NCI-H526 treated with DMSO at 0.1 percent for 48 hours (cell line): ENCODE data around the gene TUBE1.
A peak's percentile ranks its signal among the peaks of the same experiment; 100 is the strongest.
"Not testable (repeated sequence)": the region's sequence is repeated elsewhere in the genome, so short reads cannot be mapped to it uniquely, and the experiment has no call there.

ENCODE experiments used
- DNase-seq: peaks from one replicate; lab custom pipeline; 2025; lab: John Stamatoyannopoulos, UW

TUBE1 gene, protein sequence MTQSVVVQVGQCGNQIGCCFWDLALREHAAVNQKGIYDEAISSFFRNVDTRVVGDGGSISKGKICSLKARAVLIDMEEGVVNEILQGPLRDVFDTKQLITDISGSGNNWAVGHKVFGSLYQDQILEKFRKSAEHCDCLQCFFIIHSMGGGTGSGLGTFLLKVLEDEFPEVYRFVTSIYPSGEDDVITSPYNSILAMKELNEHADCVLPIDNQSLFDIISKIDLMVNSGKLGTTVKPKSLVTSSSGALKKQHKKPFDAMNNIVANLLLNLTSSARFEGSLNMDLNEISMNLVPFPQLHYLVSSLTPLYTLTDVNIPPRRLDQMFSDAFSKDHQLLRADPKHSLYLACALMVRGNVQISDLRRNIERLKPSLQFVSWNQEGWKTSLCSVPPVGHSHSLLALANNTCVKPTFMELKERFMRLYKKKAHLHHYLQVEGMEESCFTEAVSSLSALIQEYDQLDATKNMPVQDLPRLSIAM

DNA sequence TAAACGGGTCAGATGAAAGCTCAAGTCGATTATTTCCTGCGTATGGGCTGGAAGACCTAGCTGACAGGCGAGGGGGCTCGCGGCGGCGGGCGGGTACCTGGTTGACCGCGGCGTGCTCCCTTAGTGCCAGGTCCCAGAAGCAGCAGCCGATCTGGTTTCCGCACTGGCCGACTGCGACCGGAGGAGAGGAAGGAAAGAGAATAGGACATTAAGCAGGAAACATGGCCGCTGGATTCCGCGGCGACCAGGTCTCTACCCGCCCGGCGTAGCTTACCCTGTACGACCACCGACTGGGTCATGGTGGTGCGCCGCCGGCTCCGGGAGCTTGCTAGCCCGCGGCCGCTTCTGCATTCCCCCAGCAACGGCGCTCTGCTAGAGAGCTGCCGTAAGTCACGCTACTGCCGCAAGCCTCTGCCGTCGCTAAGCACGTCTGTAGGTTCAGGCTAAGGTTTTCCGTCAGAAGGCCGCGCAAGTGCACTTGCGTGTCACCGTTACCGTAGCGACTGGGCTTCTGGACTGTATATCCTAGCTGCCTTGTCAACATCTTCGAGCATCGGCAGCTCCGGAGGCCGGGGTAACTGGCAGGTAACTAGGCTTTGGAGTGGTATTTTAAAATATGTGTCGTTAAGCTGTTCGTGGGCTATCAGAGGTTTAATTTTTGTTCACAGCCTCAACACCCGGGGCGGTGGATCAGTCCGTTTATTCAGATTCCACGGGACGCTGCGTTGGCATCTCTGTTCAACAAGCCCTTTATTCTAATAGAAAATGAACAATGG, at the start of gene TUBE1, which contains the start of gene FAM229B:
Gene TUBE1 (minus strand): TSS at position 347 of the 776 bp plus-strand sequence. CDS start 48 bp downstream, at position 299.
Gene FAM229B (plus strand): TSS at position 456 of the 776 bp plus-strand sequence. CDS start 11,693 bp downstream, outside the sequence.
- peak; percentile 92 for DNase-seq

DNA sequence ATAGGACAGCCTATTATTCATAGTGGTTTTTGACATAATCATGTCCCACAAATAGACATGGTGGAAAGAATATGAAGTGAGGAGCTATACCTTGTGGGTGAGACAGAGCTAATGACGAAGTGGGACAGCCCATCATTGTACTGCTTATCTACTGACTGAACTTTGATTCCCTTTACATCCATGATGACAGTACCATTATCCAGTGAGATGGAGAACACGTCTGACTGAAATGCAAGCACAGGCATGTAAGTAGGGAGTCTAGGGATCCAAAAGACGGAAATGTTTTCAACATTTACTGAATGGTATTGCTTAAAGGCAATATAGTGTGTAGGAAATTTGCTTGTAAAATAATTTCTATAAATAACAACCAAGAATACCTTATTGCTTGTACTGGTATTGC, 43.6 kb upstream of the TUBE1 start:
- no peak for DNase-seq

DNA sequence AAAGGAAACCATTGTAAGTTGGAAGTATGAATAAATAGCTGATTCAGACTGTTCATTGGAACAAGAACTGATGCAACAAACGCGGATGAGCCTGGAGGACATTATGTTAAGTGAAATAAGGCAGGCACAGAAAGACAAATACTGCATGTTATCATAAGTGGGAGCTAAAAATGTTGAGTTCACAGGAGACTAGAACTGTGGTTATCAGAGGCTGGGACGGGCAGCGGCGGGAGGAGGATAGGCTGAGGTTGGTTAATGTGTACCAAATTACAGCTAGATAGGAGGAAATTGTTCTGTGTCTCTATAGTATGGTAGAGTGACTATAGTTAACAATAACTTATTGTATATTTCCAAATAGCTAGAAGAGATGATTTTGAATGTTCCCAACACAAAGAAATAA, 40.9 kb upstream of the TUBE1 start:
- no peak for DNase-seq

DNA sequence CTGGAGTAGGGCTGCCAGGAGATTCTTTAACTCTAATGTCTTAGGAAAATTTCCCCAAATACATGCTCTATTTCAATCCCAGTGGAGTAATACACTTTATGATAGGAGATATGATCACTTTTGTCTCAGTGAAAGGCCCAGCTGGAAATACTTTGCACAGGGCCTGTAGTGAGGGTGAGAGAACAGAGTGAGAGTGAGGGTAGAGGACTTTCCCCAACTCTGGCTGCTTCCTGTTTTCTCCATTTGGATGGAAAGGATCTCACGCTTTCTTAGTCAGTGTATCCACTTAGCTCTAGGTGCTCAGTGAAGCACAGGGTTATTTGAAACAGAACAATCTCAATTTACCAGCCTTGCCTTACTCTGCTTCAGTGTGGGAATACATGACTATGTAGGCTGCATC, 36.7 kb upstream of the TUBE1 start:
- DNase-seq = no peak

DNA sequence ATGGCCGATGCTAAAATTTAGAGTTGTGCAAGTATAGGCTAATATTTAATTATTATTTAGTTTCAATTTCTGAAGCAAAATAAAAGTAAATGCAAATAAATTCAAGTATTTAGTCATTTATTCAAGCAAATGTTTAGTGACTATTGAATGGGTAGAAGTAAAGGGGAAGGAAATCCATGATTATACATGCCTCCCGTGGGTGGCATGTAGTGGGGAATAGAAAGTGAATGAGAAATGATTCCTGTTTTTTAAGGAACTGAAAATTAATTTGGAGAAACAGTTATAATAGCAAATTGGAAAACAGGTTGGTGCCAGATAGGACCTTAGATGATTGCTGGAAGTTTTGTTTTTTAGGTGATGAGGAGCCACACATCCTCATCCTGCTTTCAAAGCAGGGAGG, 35.5 kb upstream of the TUBE1 start:
- no peak for DNase-seq

DNA sequence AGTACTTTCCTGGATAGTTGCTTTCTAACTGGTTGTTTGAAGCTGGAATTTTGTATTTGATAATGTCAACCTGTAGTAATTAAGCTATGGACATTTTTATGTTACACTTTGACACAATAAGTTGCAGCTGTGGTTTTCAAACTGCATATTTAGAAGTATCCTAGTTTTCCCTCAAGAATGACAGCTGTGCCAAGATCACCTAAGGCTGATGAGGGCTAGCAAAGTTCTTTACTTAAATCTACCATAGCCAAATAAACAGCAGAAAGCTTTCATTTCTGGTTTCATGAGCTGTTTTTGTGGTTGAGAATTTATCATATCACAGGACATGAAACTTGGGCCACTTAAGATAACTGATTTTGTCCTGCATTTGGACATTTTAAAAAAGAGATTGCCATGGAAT, 30.8 kb upstream of the TUBE1 start:
- no peak for DNase-seq

DNA sequence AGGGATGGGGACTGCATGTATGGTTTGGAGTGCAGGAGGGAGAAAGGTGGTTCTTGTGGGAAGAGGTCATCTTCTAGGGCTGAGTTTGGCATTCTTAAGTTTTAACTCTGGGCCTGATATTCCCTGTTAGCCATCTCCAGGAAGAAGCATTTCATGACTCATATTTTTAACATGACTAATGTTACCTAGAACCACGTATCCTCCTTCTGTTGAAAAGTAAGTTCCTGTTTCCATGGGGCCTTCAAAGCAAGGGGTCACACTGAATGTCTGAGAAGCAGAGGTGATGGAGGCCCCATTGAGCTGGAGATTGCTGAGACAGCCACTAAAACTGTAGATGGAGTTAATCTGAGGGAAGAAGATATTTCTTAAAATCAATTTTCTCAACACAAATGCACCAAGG, 30.3 kb upstream of the TUBE1 start:
- no peak for DNase-seq

DNA sequence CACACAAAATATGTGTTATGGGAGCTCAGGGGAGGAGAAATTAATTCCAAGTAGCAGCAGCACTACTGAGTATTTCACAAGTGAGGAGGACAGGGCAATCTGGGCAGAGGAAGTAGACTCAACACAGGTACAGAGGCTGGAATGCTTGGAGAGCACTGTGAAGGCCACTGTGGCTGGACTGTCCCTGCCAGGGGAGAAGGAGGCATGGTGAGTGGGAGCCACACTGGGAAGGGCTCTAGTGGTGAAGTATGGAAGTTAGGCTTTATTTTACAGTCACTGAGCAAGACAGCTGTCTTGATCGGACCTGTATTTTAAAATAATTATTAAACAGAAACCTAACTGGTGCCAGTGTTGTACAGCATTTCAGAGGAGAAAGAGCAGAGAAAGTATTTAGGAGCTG, 28.9 kb upstream of the TUBE1 start:
- DNase-seq = no peak

DNA sequence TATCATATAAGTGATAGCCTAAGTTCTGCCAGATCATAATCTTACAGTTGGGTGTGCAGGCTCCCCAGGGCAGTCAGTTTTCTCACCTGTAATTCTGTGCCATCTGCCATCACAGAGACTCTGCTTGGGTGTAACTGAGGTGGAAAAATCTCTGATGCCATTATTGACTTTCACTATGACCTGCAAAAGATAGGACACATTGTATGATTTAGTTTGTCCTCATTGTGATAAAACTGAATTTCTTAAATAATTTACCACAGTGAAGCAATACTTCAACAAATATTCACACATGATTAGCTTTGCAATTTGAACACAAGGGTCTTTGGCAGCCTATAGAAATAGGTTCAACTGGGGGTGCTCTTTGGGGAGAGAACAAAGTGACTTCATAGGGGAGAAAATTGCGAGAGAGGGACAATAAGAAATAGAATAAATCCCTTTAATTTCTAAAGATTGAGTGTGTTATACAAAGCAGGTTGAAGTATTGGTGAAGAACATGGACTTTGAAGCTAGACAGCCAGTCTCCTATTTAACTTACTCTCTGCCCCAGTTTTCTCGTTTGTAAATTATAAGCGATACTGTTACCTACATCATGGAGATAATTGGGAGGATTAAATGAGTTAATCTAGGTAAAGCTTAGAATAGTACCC, 27.4 kb upstream of the TUBE1 start:
- DNase-seq = no peak

DNA sequence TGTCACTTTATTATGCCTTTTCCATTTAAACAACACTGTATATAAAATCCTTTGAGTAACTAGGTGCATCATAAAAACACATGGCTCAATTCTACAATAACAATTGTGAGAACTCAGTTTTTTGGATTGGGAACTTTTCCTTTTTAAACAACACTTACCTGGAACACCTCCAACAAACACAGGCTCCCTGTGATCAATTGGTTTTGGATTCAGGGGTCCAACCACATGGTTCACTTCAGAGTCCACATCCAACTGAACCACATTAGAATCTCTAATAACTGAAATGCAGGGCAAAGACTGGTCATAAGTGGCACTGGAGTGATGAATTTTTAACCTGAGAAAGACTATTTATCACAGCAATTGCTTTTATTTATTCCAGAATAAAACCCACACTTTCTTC, 26.6 kb upstream of the TUBE1 start:
- no peak for DNase-seq

DNA sequence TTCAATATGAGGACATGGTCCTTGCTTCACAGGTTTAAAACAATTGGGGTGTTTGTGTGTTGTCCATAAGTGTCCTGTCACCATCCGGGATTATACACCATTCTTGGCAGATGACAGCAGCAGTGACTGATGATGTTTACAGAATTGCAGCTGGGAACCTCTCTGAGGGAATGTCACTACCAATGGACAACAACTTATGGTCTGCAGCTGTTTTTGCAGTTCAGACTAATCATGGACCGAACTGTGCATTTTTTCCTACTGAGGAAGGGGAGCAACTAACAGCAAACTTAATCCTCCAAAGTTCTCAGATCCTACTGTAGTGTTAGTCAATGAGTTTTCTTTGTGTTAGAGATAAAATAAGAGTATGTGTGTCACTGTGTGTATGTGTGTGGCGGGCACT, 26.1 kb upstream of the TUBE1 start:
- no peak for DNase-seq

DNA sequence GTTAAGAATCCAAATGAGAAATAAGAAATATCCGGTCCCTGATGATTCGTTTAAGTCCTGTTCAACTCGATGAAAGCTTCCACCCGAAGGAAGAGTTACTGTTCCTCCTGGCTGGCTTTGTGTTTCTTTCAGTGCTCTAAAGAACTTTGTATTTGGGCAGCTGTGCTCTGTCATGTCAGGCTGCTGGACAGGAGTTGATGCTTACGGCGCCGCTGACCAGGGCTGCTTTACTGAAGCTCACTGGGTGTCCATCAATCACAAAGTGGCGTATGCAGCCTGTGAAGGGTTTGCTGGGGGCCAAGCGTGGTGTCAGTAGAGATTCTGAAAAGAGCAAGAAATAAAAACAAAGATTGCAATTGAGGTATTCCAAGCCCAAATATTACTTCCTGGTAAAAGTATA, 22.0 kb upstream of the TUBE1 start:
- no peak for DNase-seq

DNA sequence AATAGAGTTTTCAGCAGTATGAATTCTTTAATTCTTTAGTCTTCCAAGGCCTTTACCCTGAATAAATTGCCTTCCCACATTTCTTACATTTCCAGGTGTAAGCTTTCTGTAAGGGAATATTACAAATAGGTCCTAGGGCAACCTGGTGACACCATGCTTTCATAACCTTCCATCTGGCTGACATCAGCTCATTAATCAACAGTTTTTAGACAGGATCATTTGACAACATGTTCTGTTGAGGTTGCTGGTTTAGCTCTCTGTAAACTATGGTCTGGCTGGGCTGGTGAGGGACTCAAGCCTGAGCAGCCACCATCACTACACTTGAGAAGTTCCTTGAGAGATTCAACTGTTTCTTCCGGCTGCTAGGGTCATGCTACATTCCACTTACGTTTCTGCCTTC, 19.3 kb upstream of the TUBE1 start:
- no peak for DNase-seq

DNA sequence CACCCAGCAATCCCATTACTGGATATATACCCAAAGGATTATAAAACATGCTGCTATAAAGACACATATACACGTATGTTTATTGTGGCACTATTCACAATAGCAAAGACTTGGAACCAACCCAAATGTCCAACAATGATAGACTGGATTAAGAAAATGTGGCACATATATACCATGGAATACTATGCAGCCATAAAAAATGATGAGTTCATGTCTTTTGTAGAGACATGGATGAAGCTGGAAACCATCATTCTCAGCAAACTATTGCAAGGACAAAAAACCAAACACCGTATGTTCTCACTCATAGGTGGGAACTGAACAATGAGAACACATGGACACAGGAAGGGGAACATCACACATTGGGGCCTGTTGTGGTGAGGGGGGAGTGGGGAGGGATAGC, 18.7 kb upstream of the TUBE1 start:
- not testable (repeated sequence) for DNase-seq

DNA sequence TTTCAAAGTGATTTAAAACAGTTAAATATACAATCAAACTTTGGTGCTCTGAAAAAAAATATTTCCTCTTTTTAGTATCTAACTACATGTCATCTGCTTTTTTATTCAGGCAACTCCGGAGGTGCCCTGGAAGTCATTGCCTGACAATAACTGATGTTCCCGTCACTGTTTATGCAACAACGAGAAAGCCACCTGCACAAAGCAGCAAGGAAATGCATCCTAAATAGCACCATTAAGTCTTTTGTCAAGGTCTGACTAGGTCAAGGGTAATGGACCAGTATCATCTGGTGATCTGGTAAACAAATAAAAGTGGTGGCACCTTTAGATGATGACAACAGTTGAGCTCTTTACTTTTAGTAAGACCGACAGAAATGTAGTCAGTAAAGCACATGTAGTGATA, 13.3 kb upstream of the TUBE1 start:
- DNase-seq = no peak

DNA sequence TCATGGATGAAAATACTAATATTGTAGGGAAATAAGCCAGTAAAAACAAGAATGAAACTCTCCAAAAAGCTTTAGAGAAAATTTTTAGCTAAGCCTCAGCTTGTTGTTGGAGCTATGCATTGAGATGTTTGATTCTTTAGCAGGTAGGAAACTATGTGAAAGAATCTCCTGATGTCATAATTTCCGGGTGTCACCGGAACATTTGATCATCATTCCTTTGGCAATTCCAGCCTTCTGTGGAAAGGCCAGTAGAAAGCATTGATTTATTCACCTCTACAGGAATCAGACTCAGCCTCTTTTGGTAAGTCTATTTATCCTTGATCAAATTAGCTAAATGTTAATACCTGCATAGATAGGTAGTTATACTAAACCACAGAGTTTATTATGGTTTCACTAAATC, 9.6 kb upstream of the TUBE1 start:
- no peak for DNase-seq

DNA sequence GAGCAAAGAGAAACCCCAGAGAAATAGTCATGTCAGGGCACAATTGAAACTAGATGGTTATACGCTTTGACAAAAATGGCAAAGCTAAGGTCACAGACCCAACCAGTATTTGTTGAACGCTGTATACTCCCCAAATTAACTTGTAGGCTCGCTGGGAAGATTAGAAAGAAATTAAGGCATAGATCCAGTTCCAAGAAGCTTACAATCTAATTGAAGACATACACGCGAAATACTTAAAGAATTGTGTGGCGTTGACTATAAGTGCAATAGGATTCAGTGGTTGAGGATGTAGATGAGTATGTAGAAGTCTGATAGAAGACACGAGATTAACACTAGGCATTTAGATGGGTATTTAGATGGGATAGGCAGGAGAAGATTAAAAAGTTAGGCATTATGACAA, 634 bp upstream of the TUBE1 start:
- no peak for DNase-seq

DNA sequence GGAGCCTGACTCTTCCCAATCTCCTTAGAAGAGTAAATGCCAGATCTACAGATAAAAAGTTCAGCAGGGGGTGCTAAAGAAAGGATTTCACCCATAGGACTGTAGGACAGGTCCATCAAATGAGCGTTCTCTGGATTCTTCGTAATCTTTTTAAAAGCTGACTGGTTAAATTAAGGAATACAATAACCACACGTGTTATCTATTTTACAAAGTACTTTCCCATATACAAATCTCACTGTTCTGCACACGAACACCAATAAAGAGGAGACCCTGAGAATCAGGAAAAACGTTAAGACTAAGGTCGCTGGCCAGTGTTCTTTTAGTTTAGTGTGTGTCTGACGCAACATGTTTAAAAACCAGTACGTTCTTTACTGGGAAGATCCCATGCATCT, 542 bp downstream of the TUBE1 start:
- DNase-seq = peak; percentile 54

DNA sequence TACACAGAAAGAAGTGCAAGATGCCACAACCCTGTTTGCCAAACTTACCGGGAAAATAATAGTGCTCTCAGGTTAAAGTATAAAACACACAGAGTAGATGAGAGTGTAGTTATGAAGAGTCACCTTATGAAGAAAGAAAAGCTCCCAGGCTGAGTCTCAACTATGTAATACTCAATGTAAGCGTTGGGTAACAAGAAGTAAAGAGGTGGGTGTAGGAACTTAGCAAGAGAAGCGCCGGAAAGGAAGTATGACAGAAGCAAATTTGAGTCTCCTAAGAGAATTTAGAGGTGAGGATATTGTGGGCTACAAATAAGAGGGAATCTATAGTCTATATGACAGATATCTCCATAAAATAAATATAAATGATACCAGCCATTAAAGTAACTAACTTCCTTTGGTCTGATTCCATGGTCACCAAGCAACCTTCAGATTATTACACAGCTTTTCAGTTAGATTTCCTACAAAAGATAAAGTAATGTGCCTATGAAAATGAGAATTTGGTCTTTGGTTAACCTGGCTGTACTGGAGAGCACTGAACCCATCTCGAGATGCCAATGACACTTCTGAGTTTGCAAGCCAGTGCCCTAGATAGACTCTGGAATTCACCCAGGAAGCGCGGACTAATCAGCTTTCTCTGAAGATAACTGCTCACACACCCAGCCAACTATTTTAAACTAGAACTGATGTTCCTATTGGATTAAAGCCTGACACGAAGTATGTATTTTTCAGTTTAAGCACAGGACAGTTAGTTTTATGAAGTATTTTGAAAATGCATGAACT, 1.8 kb downstream of the TUBE1 start:
- DNase-seq = no peak

DNA sequence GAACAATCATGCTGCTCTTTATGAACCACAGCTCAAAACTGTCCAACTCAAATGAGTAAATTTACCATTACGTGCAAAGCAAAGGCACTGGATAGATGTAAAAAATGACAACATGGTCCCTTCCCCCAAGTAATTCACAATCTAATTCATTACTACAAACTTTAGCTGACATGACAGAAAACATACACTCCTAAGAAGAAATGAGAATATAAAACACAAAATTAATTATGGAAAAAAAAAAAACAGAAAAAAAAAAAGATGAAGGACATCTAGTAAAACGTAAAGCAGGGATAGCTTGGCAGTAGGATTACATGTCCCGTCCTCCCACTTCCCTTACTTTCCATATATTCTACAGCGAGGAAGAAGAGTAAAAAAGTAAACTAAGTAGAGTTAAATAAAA, 5.7 kb downstream of the TUBE1 start:
- DNase-seq = no peak

DNA sequence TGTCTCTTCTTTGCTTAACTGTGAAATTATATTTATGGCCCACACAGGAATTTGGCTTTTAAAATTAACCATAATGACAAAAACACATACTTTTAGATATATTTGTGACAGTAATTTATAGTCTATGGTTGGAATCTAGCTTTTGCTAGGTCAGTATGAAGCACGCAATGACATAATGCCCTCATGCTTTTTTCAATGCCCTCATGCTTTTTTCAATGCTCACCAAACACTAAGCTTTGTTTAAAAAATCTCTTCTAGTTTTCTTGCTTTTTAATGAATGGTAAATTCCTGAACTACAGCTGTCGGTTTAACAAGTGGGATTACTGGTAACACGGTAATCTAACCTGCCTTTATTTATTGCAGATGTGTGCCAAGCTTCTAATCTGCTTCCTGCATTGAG, 20.7 kb downstream of the TUBE1 start:
- DNase-seq = no peak

DNA sequence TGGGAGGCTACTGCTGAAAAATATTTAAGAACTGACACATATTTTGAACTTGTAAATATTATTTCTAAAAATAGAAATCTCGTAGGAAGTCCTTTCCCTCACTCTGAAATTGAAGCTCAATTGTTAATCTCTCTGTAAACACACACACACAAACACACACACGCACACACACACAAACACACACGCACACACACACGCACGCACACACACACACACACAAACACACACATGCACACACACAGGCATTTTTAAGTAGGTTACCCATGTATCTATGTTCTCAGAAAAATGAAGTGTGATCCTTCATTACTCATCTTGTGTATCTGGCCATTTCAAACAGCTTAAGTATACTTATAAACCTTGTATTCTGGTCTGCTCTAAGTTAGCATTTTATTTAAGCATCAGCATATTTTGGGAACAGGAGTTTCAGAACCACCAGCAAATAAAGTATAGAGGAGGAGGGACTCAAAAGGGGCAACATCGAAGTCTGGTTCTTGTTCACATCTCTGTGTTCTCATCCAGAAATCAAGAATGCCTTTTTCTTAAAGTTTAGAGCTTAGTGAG, 21.8 kb downstream of the TUBE1 start:
- DNase-seq = no peak
